Measurements from ENCODE around the gene FGFBP2. TPM values are rescaled to one million over a fixed set of nuclear protein-coding genes. Genes with fewer than 3 reads are reported as not detected.

FGFBP2 gene
- total and polyA plus RNA-seq, 10 of the 15 experiments (the other 5 are each of a cell fraction or from before 2014, with no cell fraction given) = 0.23 TPM; not detected in 9

DNA sequence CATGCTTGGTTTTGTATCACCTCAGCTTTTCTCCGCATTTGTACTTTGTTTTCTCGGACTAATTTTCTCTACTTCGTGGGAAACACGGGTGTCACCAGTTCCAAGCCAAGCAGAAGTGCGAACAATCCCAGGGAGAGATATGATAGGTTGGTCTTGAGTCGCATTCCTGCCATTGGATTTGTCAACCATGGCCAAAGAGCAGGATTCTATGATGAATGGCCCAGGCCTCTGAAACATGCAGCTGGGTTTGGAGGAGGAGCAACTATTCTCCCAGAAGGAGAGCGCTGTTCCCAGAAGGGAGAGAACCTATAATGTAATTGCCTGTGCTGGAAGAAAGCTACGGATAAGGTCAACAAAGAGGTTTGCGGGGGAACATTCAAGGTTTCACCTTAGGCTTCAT lies 14.1 kb downstream of the FGFBP2 start:
- no peak overlapping the region for H3K4me3 ChIP-seq
- 73% methylated on average over 9 of the region's 9 CpGs for WGBS (ENCODE audit: insufficient coverage, insufficient replicate concordance, low lambda C conversion rate, missing lambda C conversion rate)
- H3K27me3 ChIP-seq (replicated peaks in 1 of 2; ENCODE audit: control insufficient read depth in 2 of 2, insufficient read depth in 2 of 2, low read length in 1 of 2) = no peaks in the 10 kb centered on the region
- H4K20me1 ChIP-seq (ENCODE audit: control insufficient read depth, insufficient read depth) = no peaks in the 10 kb centered on the region
- BruUV-seq (replicated peaks) = no TSS peak
- H3K79me2 ChIP-seq (ENCODE audit: control insufficient read depth, insufficient read depth, low read length) = no peaks in the 10 kb centered on the region
- ChIA-PET CTCF (interaction anchor here (0.8 to 2.4 kb wide), 2 partner anchors 66 to 78 kb away, joined by 3 to 6 read pairs; no protein-coding TSS in a partner anchor), POLR2A (no interaction called here), SMC1A (ENCODE audit: uncharacterized antibody, unreplicated experiment) (interaction anchor here (0.7 to 1.6 kb wide), 3 partner anchors 23 to 143 kb away, joined by 3 to 4 read pairs (median 4); no protein-coding TSS in a partner anchor), RAD21 (ENCODE audit: unreplicated experiment) (no interaction called here)
- TF ChIP-seq HDAC2 (IDR thresholded peaks at IDR 0.05) = no peak
- no peak for TF ChIP-seq FOXM1 (IDR thresholded peaks at IDR 0.05; ENCODE audit: low read depth, low read length)
- TF ChIP-seq, protein P1, sequence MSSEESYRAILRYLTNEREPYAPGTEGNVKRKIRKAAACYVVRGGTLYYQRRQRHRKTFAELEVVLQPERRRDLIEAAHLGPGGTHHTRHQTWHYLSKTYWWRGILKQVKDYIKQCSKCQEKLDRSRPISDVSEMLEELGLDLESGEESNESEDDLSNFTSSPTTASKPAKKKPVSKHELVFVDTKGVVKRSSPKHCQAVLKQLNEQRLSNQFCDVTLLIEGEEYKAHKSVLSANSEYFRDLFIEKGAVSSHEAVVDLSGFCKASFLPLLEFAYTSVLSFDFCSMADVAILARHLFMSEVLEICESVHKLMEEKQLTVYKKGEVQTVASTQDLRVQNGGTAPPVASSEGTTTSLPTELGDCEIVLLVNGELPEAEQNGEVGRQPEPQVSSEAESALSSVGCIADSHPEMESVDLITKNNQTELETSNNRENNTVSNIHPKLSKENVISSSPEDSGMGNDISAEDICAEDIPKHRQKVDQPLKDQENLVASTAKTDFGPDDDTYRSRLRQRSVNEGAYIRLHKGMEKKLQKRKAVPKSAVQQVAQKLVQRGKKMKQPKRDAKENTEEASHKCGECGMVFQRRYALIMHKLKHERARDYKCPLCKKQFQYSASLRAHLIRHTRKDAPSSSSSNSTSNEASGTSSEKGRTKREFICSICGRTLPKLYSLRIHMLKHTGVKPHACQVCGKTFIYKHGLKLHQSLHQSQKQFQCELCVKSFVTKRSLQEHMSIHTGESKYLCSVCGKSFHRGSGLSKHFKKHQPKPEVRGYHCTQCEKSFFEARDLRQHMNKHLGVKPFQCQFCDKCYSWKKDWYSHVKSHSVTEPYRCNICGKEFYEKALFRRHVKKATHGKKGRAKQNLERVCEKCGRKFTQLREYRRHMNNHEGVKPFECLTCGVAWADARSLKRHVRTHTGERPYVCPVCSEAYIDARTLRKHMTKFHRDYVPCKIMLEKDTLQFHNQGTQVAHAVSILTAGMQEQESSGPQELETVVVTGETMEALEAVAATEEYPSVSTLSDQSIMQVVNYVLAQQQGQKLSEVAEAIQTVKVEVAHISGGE (CRISPR knock-in tag; IDR thresholded peaks at IDR 0.05) = no peak
- TF ChIP-seq NR2C1 (IDR thresholded peaks at IDR 0.05) = no peak
- TF ChIP-seq, protein P2, sequence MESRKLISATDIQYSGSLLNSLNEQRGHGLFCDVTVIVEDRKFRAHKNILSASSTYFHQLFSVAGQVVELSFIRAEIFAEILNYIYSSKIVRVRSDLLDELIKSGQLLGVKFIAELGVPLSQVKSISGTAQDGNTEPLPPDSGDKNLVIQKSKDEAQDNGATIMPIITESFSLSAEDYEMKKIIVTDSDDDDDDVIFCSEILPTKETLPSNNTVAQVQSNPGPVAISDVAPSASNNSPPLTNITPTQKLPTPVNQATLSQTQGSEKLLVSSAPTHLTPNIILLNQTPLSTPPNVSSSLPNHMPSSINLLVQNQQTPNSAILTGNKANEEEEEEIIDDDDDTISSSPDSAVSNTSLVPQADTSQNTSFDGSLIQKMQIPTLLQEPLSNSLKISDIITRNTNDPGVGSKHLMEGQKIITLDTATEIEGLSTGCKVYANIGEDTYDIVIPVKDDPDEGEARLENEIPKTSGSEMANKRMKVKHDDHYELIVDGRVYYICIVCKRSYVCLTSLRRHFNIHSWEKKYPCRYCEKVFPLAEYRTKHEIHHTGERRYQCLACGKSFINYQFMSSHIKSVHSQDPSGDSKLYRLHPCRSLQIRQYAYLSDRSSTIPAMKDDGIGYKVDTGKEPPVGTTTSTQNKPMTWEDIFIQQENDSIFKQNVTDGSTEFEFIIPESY (IDR thresholded peaks at IDR 0.05) = no peak
- H3K4me1 ChIP-seq (ENCODE audit: control insufficient read depth, insufficient read depth, low read length) = no peaks in the 10 kb centered on the region
- intact Hi-C loops (cut with micrococcal nuclease; ENCODE audit: unreplicated experiment) (no loop called here), in situ Hi-C loops (cut with MboI) (no loop called here)
- no peak overlapping the region for H2AFZ ChIP-seq (ENCODE audit: control insufficient read depth, low read depth, low read length)
- H3K9ac ChIP-seq (ENCODE audit: control insufficient read depth, insufficient read depth, low read length) = no peak overlapping the region
- no peak overlapping the region for H3K27ac ChIP-seq (ENCODE audit: control insufficient read depth, insufficient read depth)
- FAIRE-seq (no peak), ATAC-seq (no peak), DNase-seq (ENCODE audit: low read depth, low spot score) (no peak)
- no peaks in the 10 kb centered on the region; the same call in 2 of the 3 replicates for H3K9me3 ChIP-seq (replicated peaks; ENCODE audit: control insufficient read depth, insufficient read depth, low read length)
- H3K36me3 ChIP-seq (ENCODE audit: control insufficient read depth in 2 of 2, insufficient read depth in 2 of 2, low read length in 1 of 2) = no peaks in the 10 kb centered on the region
- H3K4me2 ChIP-seq (ENCODE audit: control insufficient read depth, insufficient read depth) = no peak overlapping the region

All from GM12878 (cell line).